HL-60/S4 treated with retinoic acid at 250 ng/mL for 4 days and 3 days (cell line): ENCODE measurements around the gene NPBWR2.

Experiments
- in situ Hi-C: fragments of 300-500 bp; cut with MboI; formaldehyde crosslinking; loops from 2 replicates; pipeline ENCODE4 v1.7.0; 2022; ENCODE audit warnings: low sequenced_read_pairs

The NPBWR2 gene

DNA sequence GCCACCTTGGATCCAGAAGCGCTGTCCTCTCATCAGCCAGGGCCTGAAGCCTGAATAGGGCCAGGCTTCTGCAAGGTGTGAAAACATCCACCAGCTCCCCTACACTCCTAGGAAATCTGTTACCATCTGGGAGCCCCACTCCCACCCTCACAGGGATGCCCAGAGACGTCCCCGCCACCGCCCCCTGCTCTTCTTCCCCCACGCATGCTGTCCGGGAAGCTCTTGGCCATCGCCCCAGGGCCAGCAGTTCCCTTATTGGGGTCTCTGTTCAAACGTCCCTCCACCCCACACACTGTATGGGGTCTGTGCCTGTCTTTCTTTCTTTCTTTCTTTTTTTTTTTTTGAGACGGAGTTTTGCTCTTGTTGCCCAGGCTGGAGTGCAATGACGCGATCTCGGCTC lies 31.8 kb downstream of the NPBWR2 start:
- in situ Hi-C loops, result no loop called here

GRCh38 chr20:64074963-64075362 lies 32.4 kb downstream of the NPBWR2 start:
- in situ Hi-C loops, result no loop called here

GRCh38 chr20:64074184-64074789 lies 33.1 kb downstream of the NPBWR2 start:
- in situ Hi-C loops, result no loop called here

GRCh38 chr20:64073476-64074183 lies 33.7 kb downstream of the NPBWR2 start:
- in situ Hi-C loops, result no loop called here

- in situ Hi-C loops, result no loop called here
Observed at GRCh38 chr20:64072498-64073063, 34.8 kb downstream of the NPBWR2 start.

DNA sequence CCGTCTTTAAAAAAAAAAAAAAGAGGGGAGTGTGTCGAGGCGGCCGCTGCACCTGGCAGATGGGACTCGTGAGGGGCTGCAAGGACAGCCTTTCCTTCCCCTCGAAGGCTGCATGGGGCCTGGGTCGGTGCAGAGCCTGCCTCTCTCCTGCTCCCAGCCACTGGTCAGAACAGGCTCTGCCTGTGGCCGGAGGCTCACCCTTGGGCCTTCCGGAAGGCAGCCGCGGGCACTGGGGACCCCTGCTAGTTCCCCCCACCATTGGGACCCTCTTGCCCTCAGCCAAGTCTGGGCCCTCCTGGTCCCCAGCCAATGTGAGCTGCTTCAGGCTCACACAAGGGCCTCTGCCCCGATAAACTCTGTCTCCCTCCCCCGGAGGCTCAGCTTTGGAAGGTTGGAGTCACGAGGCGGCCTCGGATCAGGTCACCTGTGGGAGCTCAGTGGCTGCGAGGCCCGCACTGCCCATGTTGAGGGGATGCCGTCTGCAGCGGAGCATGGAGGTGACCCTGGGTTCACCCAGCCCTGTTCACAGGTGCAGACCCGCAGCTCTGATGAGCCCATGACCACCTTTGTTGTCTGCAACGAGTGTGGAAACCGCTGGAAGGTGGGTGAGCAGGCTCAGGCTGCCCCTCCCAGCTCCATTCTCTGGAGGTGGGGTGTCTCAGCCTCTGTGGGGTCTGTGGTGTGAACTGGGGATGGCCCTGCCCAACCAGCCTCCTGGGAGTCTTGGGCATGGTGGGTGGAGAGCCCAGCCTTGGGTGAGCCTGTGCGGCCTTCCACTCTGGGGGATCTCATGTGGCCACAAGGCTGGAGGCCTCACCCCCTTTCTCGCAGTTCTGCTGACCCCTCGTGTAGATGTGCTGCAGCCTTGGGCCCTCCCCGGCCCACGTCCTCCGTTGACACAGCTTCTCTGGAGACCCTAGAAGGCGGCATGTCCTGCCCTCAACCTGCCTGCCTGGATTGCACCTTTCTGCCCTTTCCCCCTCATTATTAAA lies 35.7 kb downstream of the NPBWR2 start:
- in situ Hi-C loops, result no loop called here

DNA sequence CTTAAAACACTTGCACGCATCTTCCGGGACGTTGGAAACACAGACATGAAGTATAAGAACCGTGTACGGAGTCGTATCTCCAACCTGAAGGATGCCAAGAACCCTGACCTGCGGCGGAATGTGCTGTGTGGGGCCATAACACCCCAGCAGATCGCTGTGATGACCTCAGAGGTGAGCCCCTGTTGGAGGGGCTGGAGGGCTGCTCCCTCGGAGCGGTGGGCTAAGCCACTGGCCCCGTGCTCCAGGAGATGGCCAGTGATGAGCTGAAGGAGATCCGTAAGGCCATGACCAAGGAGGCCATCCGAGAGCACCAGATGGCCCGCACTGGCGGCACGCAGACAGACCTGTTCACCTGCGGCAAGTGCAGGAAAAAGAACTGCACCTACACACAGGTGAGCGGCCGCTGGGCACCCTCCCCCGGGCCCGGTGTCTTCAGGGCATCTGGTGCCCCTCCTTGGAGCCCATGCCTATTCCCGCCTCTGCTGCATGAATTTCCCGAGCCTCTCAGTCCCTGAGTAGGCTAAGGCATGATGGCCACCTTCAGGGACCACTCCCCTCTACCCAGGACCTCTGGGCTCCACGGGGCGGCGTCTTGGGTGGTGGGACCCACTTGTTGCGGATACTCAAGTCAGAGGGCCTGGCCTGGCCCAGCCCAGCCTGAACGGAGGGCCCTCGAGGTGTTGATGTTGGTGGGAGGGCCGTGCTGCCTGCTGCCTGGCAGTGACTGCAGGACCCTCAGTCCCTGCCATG lies 36.9 kb downstream of the NPBWR2 start:
- in situ Hi-C loops, result no loop called here

DNA sequence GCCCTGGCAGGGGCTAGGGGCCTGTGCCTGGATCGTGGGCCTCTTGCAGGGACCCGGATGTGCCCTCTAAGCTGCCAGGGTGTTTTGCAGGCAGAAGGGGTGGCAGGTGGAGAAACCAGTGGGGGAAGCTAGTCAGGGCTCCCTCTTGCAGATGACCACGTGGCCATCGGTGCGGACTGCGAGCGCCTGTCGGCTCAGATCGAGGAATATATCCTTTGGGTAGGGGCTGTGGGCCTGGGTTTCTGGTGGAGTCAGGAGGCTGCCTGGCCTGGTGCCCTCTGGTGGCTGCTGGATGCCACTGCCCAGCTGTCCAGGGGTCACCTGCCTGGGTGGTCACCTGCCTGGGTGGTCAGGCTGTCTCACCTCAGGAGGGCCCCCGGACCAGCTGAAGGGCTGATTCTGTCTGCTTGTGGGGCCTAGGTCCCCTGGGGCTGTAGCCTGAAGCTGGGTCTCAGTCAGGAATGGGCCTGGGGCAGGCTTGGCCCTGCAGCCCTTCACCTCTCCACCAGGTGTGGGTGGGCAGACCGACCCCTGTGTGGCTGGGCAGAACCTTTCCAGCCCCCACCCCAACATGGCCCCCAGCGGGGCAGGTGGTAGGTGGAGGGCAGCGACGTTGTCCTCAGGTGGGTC lies 37.6 kb downstream of the NPBWR2 start:
- in situ Hi-C loops, result no loop called here

DNA sequence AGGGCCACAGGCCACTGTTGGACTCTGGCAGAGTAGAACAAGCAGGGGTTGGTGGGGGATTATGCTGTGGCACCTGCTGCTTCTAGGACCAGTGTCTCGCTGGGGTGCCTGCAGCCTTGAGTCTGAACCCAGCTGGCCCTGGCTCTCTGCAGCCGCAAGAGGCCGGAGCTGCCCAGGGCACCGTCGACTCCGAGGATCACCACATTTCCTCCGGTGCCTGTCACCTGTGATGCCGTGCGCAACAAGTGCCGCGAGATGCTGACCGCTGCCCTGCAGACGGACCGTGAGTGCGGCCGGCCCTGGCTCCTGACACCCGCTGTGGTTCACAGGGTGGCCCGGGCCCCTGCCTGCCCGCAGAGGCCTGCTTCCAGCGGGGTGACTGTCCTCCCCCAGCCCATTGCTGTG lies 38.2 kb downstream of the NPBWR2 start:
- in situ Hi-C loops, result no loop called here

DNA sequence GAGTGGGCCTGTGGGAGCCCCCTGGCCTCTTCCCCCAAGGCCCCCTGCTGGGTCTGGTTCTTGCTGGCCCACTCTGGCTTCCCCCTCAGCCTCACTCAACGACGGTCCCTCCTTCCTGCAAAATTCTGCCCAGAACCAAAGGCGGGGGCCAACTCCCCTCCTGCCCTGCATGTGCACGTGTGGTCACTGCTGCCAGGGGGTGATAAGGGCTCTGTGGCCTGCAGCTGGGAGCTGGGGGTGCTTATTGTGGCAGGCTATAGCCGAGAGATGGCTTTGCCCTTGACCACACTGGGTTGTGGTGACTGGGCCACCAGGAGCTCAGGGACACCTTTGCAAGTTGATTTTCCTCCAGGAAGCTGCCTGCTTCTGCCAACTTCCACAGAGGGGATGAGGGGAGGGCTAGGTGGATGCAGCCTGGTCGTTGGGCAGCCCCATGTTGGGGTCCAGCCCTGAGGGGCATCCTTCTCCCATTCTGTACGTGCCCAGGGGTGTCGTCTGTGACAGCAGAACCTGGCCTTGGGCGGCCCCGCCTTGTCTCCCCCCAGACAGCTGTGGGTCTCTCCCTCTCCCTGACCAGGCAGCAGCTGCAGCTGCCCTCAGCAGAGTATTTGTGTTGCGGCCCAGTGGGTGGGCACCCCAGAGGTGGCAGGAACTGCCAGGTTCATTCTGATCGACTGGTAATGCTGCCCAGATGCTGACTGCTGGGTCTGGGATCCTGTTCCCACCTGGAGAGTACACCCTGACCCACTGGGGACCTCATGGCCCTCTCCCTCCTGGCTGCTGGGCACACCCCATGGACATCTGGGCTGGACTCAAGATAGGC lies 38.8 kb downstream of the NPBWR2 start:
- in situ Hi-C loops, result no loop called here

DNA sequence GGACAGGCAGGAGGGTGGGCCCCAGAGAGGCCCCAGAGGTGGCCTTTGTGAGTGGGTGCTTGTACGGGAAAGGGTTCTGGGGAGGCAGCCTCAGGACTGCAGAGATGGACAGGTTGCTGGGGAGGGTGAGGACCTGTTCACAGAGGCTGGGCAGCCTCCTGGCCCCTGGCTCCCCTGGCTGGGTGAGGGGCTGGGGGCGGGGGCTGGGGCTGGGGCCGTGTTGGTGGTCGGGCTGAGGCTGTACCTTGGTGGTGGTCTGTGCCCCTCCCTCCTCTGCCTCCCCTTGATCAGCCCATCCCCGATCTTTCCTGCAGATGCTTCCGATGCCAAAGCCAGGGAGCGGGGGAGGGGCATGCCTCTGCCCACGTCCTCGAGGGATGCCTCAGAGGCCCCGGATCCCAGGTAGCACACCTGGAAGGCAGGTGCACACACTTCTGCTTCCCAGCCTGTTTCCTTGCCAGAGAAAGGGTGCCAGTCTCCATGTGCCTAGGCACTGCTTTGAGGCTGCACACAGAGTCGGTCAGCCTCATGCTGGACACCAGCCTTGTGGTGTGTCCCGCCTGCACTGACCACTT lies 39.5 kb downstream of the NPBWR2 start:
- in situ Hi-C loops, result no loop called here

DNA sequence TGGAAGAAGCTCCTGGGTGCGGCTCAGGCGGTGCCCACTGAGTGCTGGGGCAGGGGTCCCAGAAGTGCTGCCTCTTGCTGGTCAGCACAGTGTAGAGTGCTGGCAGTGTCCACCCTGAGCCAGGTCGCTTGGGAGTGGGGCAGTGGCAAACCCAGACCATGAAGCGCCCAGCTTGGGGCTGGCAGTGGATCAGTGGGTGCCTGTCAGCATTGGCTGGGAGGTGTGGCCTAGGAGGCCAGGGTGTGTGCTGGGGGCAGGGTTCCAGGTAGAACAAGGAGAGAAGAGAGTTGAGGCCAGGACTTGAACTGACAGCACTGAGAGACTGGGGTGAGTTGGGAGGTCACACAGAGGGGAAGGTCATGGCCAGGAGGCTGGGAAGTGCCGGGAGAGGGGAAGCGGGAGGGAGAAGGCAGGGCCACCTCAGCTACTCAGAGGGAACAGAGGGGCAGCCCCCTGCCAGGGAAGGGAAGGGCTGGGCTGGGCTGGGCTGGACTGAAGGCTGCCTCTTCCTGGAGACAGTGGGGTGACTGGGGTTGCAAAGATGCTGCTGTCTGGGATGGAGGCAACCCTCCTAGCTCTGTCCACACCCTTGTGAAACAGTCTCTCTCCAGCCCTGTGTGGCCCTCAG lies 40.2 kb downstream of the NPBWR2 start:
- in situ Hi-C loops, result no loop called here

DNA sequence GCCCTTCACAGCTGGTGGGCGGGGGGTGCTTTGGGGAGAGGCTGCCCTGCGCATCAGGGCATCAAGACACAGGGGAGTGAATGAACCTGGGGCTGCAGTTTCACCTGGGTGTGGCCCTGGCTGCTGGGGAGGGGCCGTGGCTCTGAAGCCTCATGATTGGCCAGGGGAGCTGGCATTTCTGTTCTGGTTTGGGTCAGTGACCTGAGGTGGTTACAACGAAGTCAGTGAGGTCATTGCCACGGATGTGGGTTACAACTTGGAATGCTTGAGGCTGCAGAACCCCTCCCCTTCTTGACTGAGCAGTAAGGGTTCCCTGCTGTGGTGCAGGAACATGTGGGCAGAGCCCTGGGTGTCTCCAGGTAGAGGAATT lies 41.4 kb downstream of the NPBWR2 start:
- in situ Hi-C loops, result no loop called here

DNA sequence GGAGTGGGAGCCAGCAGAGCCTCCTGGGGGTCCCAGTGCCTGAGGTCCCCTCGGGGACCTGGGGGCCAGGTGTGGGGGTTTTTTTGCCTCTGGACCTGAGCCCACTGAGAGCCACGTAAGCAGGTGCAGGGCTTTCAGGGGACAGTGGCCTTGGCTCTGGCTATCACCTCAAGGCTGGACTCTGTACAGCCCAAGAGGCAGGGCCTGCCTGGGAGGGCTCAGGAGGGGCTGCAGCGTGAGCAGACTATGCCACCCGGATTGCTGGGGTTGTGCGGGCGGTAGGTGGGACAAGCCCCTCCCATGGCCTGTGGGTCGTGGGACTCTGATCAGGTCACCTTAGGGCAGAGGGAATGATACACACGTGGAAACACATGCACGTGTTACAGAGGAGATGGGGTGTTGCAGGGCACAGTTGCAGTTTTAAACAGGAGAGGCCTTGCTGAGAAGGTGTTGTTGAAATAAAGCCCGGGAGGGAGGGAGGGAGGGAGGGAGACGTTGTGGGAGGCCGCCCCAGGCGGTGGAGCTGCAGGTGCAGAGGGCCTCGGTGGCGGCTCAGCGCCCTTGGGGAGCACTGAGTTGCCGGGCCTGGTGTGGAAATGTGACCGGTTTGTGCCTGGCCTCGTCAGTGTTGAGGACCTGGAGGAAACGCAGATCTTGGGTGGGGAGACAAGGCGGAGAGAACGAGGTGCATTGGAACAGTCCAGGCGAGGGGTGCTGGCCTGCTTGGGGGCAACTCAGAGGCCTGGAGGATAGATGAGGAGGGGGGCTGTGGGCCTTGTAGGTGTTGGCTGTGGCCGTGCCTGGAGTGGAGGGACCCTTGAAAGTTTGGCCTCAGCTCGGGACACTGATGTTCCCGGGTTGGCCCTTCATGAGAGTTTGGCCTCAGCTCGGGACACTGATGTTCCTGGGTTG lies 42.0 kb downstream of the NPBWR2 start:
- in situ Hi-C loops, result no loop called here

- in situ Hi-C loops, result no loop called here
Observed at GRCh38 chr20:64064145-64064698, 43.1 kb downstream of the NPBWR2 start.

DNA sequence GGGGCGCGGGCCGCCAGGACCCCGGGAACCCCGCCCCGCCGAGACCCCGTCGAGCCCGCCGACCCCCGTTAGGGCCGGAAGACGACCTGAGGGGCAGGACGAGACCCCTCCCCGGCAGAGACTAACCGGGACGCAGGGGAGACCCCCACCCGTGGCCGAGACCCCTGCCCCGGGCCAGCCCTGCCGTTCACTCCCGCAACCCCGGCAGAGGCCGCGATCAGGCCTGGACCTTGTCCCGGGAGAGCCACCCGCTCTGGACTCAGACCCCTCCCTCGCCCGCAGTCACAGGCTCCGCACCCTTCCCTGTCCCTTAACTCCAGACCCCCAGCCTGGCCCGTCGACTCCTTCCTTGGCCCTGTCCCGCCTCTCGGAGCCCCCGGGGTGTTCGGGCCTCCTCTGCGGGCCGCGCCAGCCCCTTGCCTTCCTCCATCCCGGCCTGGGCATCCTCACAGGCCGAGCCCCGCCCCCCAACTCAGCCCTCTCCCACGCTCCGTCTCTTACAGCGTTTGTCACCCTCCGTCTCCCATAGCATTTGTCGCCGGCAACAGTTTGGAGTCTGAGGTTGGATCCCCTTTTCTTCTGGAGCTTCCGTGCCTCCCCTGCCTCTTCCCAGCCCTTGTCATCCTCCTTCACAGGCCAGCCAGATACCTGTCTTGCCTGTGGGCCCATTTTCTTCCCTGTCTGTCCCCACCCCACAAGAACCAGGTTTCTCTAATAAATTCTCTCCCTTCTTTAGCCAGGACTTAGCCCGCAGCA lies 43.8 kb downstream of the NPBWR2 start:
- in situ Hi-C loops, result no loop called here
